ENCODE measurements around the gene ZDHHC11B. TPM values are rescaled to one million over a fixed set of nuclear protein-coding genes. Genes with fewer than 3 reads are reported as not detected.

ZDHHC11B gene
- total RNA-seq, 1 experiment from 2014 or later: 3.8 TPM

DNA sequence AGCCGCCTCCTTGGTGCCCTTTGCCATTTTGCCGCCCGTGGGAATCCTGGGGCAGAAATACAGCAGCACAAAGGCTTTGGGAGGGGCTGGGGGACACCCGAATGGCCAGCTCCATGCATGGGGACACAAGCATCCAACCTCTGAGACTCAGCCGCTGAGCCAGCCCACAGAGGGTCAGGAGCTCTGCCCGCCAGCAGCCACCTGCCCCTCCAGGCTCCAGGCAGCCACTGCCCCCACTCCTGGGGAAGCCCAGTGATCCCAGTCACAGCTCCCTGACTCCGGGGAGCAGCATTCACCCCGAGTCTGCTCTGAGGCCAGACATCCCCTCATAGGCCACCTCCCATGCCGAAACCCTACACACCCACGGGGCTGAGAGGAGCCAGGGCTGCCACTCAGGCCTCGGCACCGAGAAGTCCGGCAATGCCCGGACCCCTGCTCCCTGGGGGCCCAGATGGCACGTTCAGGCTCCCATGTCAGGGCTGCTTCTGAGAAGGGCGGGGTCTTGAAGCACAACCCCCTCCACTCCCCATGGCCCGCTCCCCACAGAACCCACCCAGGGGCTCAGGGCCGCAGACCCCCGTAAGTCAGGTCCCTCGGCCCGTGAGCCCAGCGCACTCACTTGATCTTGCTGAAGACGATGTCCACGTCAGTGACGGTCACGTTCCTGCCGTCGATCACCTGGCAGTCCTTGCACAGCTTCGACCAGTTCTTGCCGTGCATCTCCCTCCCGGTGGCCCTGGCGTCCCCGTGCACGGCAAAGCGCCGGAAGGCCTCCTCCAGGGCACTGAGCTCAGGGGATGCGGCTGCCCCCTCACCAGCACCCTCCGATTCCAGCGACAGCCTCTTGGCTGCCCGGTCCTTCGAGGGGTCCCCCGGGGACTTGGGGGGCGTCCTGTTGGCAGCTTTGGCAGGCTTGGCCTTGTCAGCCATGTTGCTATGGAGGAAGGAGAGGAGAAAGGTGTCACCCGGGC lies 107.1 kb downstream of the ZDHHC11B start:
- intact Hi-C loops (cut with micrococcal nuclease): loop anchor here (10.0 kb wide), 1 partner anchor 487 kb away; no protein-coding TSS in a partner anchor
- ChIA-PET POLR2A (no interaction called here), CTCF (no interaction called here), RAD21 (ENCODE audit: low non-redundant PET in 1 of 2, low total read pairs in 2 of 2, uncharacterized antibody in 2 of 2, unreplicated experiment in 2 of 2) (no interaction called here)
- Histone ChIP-seq H3K4me3 (replicated peaks in 1 of 2; ENCODE audit: low read depth in 1 of 2, low read length in 2 of 2) (no peak overlapping the region), H3K4me2 (ENCODE audit: low read length) (no peak overlapping the region), H3K9me3 (ENCODE audit: control insufficient read depth in 1 of 2, insufficient read depth in 1 of 2, low read depth in 1 of 2, low read length in 2 of 2) (no peaks in the 10 kb centered on the region), H3K27me3 (ENCODE audit: insufficient read depth, low read length) (no peaks in the 10 kb centered on the region), H3K9ac (ENCODE audit: low read length) (no peak overlapping the region), H3K79me2 (ENCODE audit: insufficient read depth, low read length) (no peaks in the 10 kb centered on the region), H4K20me1 (ENCODE audit: insufficient read depth) (no peaks in the 10 kb centered on the region), H2AFZ (ENCODE audit: low read depth, low read length, poor library complexity, severe bottlenecking) (no peak overlapping the region), H3K27ac (ENCODE audit: low read depth, low read length) (no peak overlapping the region), H3K4me1 (ENCODE audit: control insufficient read depth in 1 of 2, insufficient read depth in 2 of 2, low read length in 2 of 2) (peaks cover 0 to 10% of the 10 kb centered on the region in 2 experiments; a peak in 2 of 4 replicates), H3K9me2 (ENCODE audit: insufficient read depth) (no peaks in the 10 kb centered on the region), H3K36me3 (ENCODE audit: control insufficient read depth in 1 of 2, insufficient read depth in 2 of 2, low read length in 2 of 2) (no peaks in the 10 kb centered on the region)
- ATAC-seq (no peak), DNase-seq (ENCODE audit: low read depth, low spot score) (no peak)
- no TSS peak for BruUV-seq (replicated peaks)
- TF ChIP-seq SP1 (IDR thresholded peaks at IDR 0.05; ENCODE audit: low read depth): no peak
- no peak for TF ChIP-seq SIN3A (IDR thresholded peaks at IDR 0.05; ENCODE audit: low read depth)
- no peak for TF ChIP-seq SRF (IDR thresholded peaks at IDR 0.05; ENCODE audit: low read depth)

DNA sequence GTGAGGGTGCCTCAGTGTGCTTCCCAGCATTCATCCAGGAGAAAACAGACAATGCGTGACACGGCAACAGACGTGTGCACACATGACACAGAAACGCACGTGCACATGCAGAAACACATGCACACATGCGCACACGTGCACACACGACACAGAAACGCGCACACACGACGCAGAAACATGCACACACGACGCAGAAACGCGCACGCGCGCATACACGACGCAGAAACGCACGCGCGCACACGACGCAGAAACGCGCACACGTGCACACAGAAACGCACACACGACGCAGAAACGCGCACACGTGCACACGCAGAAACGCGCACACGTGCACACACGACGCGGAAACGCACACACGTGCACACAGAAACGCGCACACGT lies 107.8 kb downstream of the ZDHHC11B start:
- no peaks in the 10 kb centered on the region for H3K9me2 ChIP-seq (ENCODE audit: insufficient read depth)
- no peak overlapping the region for H3K4me2 ChIP-seq (ENCODE audit: low read length)
- H3K9me3 ChIP-seq (ENCODE audit: control insufficient read depth in 1 of 2, insufficient read depth in 1 of 2, low read depth in 1 of 2, low read length in 2 of 2): no peaks in the 10 kb centered on the region
- no peak overlapping the region for H2AFZ ChIP-seq (ENCODE audit: low read depth, low read length, poor library complexity, severe bottlenecking)
- ATAC-seq (no peak), DNase-seq (ENCODE audit: low read depth, low spot score) (no peak)
- POLR2A ChIA-PET: no interaction called here
- BruUV-seq (replicated peaks): no TSS peak
- TF ChIP-seq ELF1 (IDR thresholded peaks at IDR 0.05; ENCODE audit: borderline replicate concordance, low read depth) (no peak), CBX3 (IDR thresholded peaks at IDR 0.05; ENCODE audit: low read depth) (no peak), SIN3A (IDR thresholded peaks at IDR 0.05; ENCODE audit: low read depth) (no peak), POLR2AphosphoS5 (IDR thresholded peaks at IDR 0.05; ENCODE audit: low read depth, low read length) (no peak), SRF (IDR thresholded peaks at IDR 0.05; ENCODE audit: low read depth) (no peak), YY1 (IDR thresholded peaks at IDR 0.05; ENCODE audit: extremely low read depth, insufficient replicate concordance, low read depth, low read length) (no peak), ZNF274 (IDR thresholded peaks at IDR 0.05; ENCODE audit: low read depth, low read length) (no peak), RAD21 (IDR thresholded peaks at IDR 0.05; ENCODE audit: low read depth) (no peak), EGR1 (IDR thresholded peaks at IDR 0.05; ENCODE audit: low read depth) (no peak)
- TF ChIP-seq, protein P1, sequence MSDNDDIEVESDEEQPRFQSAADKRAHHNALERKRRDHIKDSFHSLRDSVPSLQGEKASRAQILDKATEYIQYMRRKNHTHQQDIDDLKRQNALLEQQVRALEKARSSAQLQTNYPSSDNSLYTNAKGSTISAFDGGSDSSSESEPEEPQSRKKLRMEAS (IDR thresholded peaks at IDR 0.05): no peak
- RAD21 ChIA-PET (ENCODE audit: low non-redundant PET in 1 of 2, low total read pairs in 2 of 2, uncharacterized antibody in 2 of 2, unreplicated experiment in 2 of 2): no interaction called here
- no peaks in the 10 kb centered on the region for H3K27me3 ChIP-seq (ENCODE audit: insufficient read depth, low read length)
- no peak overlapping the region for H3K9ac ChIP-seq (ENCODE audit: low read length)
- intact Hi-C loops (cut with micrococcal nuclease): loop anchor here (10.0 kb wide), 1 partner anchor 488 kb away; no protein-coding TSS in a partner anchor
- H3K36me3 ChIP-seq (ENCODE audit: control insufficient read depth in 1 of 2, insufficient read depth in 2 of 2, low read length in 2 of 2): no peaks in the 10 kb centered on the region
- no peaks in the 10 kb centered on the region for H4K20me1 ChIP-seq (ENCODE audit: insufficient read depth)
- CTCF ChIA-PET: no interaction called here
- peaks cover 0 to 17% of the 10 kb centered on the region in 2 experiments; a peak in 2 of 4 replicates for H3K4me1 ChIP-seq (ENCODE audit: control insufficient read depth in 1 of 2, insufficient read depth in 2 of 2, low read length in 2 of 2)
- no peak overlapping the region for H3K4me3 ChIP-seq (replicated peaks in 1 of 2; ENCODE audit: low read depth in 1 of 2, low read length in 2 of 2)
- no peak overlapping the region for H3K27ac ChIP-seq (ENCODE audit: low read depth, low read length)
- no peaks in the 10 kb centered on the region for H3K79me2 ChIP-seq (ENCODE audit: insufficient read depth, low read length)

Measured in HCT116 (cell line).